Esophagus muscularis mucosa (tissue), 4 donors: Measurements from ENCODE around the gene ZNF615. TPM values are rescaled to one million over a fixed set of nuclear protein-coding genes. Genes with fewer than 3 reads are reported as not detected.
"Not testable (repeated sequence)": the region's sequence is repeated elsewhere in the genome, so short reads cannot be mapped to it uniquely, and the experiment has no call there.

ENCODE experiments used
- DNase-seq: peaks from one replicate; pipeline ENCODE4 v3.0.0-alpha.2; 2017; ENCODE audit errors: extremely low spot score
- H3K27ac ChIP-seq, 4 donors: fragments of 200-600 bp; sonication (generic); replicated peaks in 1 of 4; 1 replicate in 3 of 4; 2 replicates in 1 of 4; pipeline ENCODE4 v1.5.1; 2016 to 2019; ENCODE audit warnings: mild to moderate bottlenecking in 1 of 4
- H3K27me3 ChIP-seq, 4 donors: fragments of 200-600 bp; sonication (generic); one replicate each; pipeline versions ENCODE4 v1.5.1 to v1.6.0; 2016 to 2019
- H3K36me3 ChIP-seq, 4 donors: fragments of 200-600 bp; sonication (generic); one replicate each; pipeline ENCODE4 v1.5.1; 2016 to 2019
- H3K4me1 ChIP-seq, 4 donors: fragments of 200-600 bp; sonication (generic); one replicate each; pipeline ENCODE4 v1.5.1; 2016 to 2019
- H3K4me3 ChIP-seq, 4 donors: fragments of 200-600 bp; sonication (generic); 1 replicate in 2 of 4; 2 replicates in 2 of 4; pipeline ENCODE4 v1.5.1; 2016 to 2019; ENCODE audit warnings: mild to moderate bottlenecking in 4 of 4, moderate library complexity in 1 of 4
- H3K9me3 ChIP-seq, 4 donors: fragments of 200-600 bp; sonication (generic); 1 replicate in 3 of 4; 2 replicates in 1 of 4; pipeline ENCODE4 v1.5.1; 2016 to 2019
- CTCF ChIP-seq, 3 experiments: fragments of 200-600 bp in 2 of 3; fragments of 450-650 bp in 1 of 3; sonication (generic) in 2 of 3; IDR thresholded peaks; one replicate each; pipeline ENCODE4 v1.5.1; 2017 to 2019; ENCODE audit warnings: antibody characterized with exemption in 3 of 3, mild to moderate bottlenecking in 2 of 3, moderate library complexity in 1 of 3
- EP300 ChIP-seq: sonication (generic); formaldehyde crosslinking; IDR thresholded peaks from one replicate; pipeline ENCODE4 v1.6.1; 2017; ENCODE audit warnings: antibody characterized with exemption
- POLR2A ChIP-seq: fragments of 450-650 bp; IDR thresholded peaks from one replicate; pipeline ENCODE4 v1.6.1; 2017; ENCODE audit warnings: antibody characterized with exemption, moderate library complexity, mild to moderate bottlenecking, low read depth
- POLR2AphosphoS5 ChIP-seq, 2 donors: sonication (generic); formaldehyde crosslinking; IDR thresholded peaks; one replicate each; pipeline ENCODE4 v1.6.1; 2017; ENCODE audit warnings: antibody characterized with exemption in 2 of 2
- WGBS: methylation state at CpG from one replicate; pipeline ENCODE4 v1.1.5; 2018; 5-methylcytosine and 5-hydroxymethylcytosine counted together
- intact Hi-C: fragments of 100-400 bp; cut with DNase I; formaldehyde crosslinking; loops from one replicate; pipeline ENCODE4 v1.15.1; 2023
- total RNA-seq, 4 donors: library from RNA; depleted of rRNA; stranded (reverse); fragments of >200 nt; gene quantifications; one replicate each; pipeline versions ENCODE4 v1.1.0 to v1.2.1, GENCODE V29; 2016

The ZNF615 gene
- total RNA-seq, 4 donors from 2014 or later, result 13.4 to 17.6 (median 15.2) TPM

DNA sequence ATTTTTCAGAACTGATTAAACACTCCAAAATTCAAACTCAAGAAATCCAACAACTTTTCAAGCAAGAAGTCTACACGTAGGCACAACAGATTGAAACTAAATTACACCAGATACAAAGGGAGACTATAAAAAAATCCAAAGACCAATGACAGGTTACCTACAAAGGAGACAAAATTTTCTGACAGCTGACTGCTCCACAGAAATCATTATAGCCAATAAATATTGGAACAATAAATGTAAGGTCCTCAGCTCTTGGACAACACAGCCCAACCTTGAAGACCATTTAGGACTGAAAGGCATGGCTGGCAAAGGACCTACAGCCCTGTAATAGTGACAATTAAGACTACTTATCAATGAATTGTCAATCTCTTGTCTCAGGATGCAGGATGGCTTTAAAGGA, 37.3 kb downstream of the ZNF615 start:
- intact Hi-C loops, result no loop called here

DNA sequence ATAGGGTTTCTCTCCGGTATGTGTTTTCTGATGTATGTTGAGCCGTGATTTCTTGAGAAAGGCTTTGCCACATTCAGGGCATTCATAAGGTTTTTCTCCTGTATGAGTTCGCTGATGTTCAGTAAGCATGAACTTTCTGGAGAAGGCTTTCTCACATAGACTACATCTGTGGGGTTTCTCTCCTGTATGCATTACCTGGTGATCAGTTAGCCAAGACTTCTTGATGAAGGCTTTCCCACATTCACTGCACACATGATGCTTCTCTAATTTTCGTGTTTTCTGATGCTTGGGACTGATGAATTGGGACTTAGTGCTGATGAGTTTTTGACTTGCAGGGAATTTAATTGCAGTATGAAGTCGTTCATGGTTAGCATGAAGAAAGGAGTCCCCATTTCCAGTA, 42.4 kb downstream of the ZNF615 start:
- intact Hi-C loops, result no loop called here
- 100% methylated on average over 5 of the region's 5 CpGs for WGBS
- no peak for TF ChIP-seq EP300
- no peak for TF ChIP-seq POLR2A
- TF ChIP-seq POLR2AphosphoS5 (IDR thresholded peaks at IDR 0.05), result no peak
- no peak for TF ChIP-seq CTCF (IDR thresholded peaks at IDR 0.05)
- DNase-seq, result no peak
- H3K4me1 ChIP-seq, result no peaks in the 10 kb centered on the region
- peaks cover 17 to 97% (median 92%) of the 10 kb centered on the region in 4 donors for H3K9me3 ChIP-seq
- no peak overlapping the region for H3K4me3 ChIP-seq
- H3K27me3 ChIP-seq, result no peaks in the 10 kb centered on the region
- peaks cover 63 to 88% (median 78%) of the 10 kb centered on the region in 4 donors for H3K36me3 ChIP-seq
- no peak overlapping the region for H3K27ac ChIP-seq

More for the DNA sequence above, 37.3 kb downstream of the ZNF615 start:
- 94% methylated on average over 1 of the region's 1 CpG for WGBS
- H3K27me3 ChIP-seq, result no peaks in the 10 kb centered on the region
- TF ChIP-seq CTCF (IDR thresholded peaks at IDR 0.05) (no peak), EP300 (no peak), POLR2A (no peak), POLR2AphosphoS5 (IDR thresholded peaks at IDR 0.05) (no peak)
- H3K4me3 ChIP-seq, result no peak overlapping the region
- no peaks in the 10 kb centered on the region for H3K4me1 ChIP-seq
- H3K36me3 ChIP-seq, result peaks cover 87 to 99% (median 92%) of the 10 kb centered on the region in 4 donors
- no peak overlapping the region for H3K27ac ChIP-seq
- no peak for DNase-seq
- H3K9me3 ChIP-seq, result peaks cover 23 to 98% (median 97%) of the 10 kb centered on the region in 4 donors

- DNase-seq, intact Hi-C loops, H3K27ac ChIP-seq, H3K27me3 ChIP-seq, H3K4me1 ChIP-seq, H3K4me3 ChIP-seq: not testable (repeated sequence)
- WGBS, result 53% methylated on average over 7 of the region's 7 CpGs
- Histone ChIP-seq H3K9me3 (peaks cover 12 to 64% (median 54%) of the 10 kb centered on the region in 4 donors), H3K36me3 (peaks cover 15 to 41% (median 31%) of the 10 kb centered on the region in 4 donors)
Measured at GRCh38 chr19:51960621-51961233, 47.3 kb downstream of the ZNF615 start.

- intact Hi-C loops, result no loop called here
- 84% methylated on average over 4 of the region's 4 CpGs for WGBS
Measured at GRCh38 chr19:51959791-51960190, 48.2 kb downstream of the ZNF615 start.

DNA sequence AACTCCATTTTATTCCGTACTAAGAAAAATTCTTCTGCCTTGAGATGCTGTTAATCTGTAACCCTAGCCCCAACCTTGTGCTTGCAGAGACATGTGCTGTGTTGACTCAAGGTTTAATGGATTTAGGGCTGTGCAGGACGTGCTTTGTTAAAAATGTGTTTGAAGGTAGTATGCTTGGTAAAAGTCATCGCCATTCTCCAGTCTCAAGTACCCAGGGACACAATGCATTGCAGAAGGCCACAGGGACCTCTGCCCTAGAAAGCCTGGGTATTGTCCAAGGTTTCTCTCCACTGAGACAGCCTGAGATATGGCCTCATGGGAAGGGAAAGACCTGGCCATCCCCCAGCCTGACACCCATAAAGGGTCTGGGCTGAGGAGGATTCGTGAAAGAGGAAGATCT, 50.2 kb downstream of the ZNF615 start:
- DNase-seq, H3K4me1 ChIP-seq, H3K4me3 ChIP-seq, H3K27me3 ChIP-seq, intact Hi-C loops, H3K27ac ChIP-seq: not testable (repeated sequence)
- peaks cover 6 to 36% (median 25%) of the 10 kb centered on the region in 4 donors for H3K9me3 ChIP-seq
- 89% methylated on average over 4 of the region's 4 CpGs for WGBS
- peaks cover 0 to 14% (median 7%) of the 10 kb centered on the region in 4 donors for H3K36me3 ChIP-seq

More at GRCh38 chr19:51959791-51960190, 48.2 kb downstream of the ZNF615 start:
- H3K36me3 ChIP-seq, result peaks cover 6 to 31% (median 22%) of the 10 kb centered on the region in 4 donors
- H3K9me3 ChIP-seq, result peaks cover 12 to 54% (median 44%) of the 10 kb centered on the region in 4 donors
- no peak overlapping the region for H3K4me3 ChIP-seq
- TF ChIP-seq POLR2AphosphoS5 (IDR thresholded peaks at IDR 0.05) (no peak), CTCF (IDR thresholded peaks at IDR 0.05) (no peak), EP300 (no peak), POLR2A (no peak)
- no peak for DNase-seq
- no peak overlapping the region for H3K27ac ChIP-seq
- H3K4me1 ChIP-seq, result no peaks in the 10 kb centered on the region
- no peaks in the 10 kb centered on the region for H3K27me3 ChIP-seq

GRCh38 chr19:51948975-51949374, 59.0 kb downstream of the ZNF615 start:
- H3K27me3 ChIP-seq, result no peaks in the 10 kb centered on the region
- peak overlapping the region; percentile 27 to 42 (median 32) for H3K4me3 ChIP-seq
- H3K9me3 ChIP-seq, result peaks cover 19 to 75% (median 67%) of the 10 kb centered on the region in 4 donors
- no peak for TF ChIP-seq POLR2AphosphoS5 (IDR thresholded peaks at IDR 0.05)
- TF ChIP-seq EP300, result no peak
- TF ChIP-seq CTCF (IDR thresholded peaks at IDR 0.05), result no peak
- no peak for TF ChIP-seq POLR2A
- DNase-seq, result no peak
- 13% methylated on average over 17 of the region's 25 CpGs for WGBS
- intact Hi-C loops, result no loop called here
- H3K36me3 ChIP-seq, result peaks cover 10 to 21% (median 18%) of the 10 kb centered on the region in 4 donors
- H3K27ac ChIP-seq, result peak overlapping the region in 1 of 4 donors; percentile 58
- H3K4me1 ChIP-seq, result no peaks in the 10 kb centered on the region
